PFSK-1 (cell line): ENCODE data around the gene NCAPD3.

ENCODE experiments used
- FOXP2 ChIP-seq: optimal IDR thresholded peaks from 2 replicates; pipeline ENCODE3; 2011; ENCODE audit warnings: borderline replicate concordance, control low read depth, inconsistent platforms; ENCODE audit not compliant: insufficient read depth; ENCODE audit errors: extremely low read length, extremely low read depth
- POLR2AphosphoS5 ChIP-seq: IDR thresholded peaks from 2 replicates; pipeline ENCODE4 v1.6.1; 2012; ENCODE audit warnings: low read depth, mild to moderate bottlenecking, control low read depth, low read length, moderate library complexity
- REST ChIP-seq, 2 experiments: IDR thresholded peaks; 2 replicates each; pipeline versions ENCODE4 v1.6.1 to v1.8.0; 2011 to 2012; ENCODE audit warnings: low read depth in 2 of 2, low read length in 2 of 2, control low read depth in 1 of 2, inconsistent platforms in 1 of 2, mild to moderate bottlenecking in 1 of 2, moderate library complexity in 1 of 2; ENCODE audit not compliant: insufficient read depth in 1 of 2
- SIN3A ChIP-seq: IDR thresholded peaks from 2 replicates; pipeline ENCODE4 v1.6.1; 2012; ENCODE audit warnings: mild to moderate bottlenecking, low read length, moderate library complexity, borderline replicate concordance; ENCODE audit not compliant: insufficient read depth
- TAF1 ChIP-seq: IDR thresholded peaks from 2 replicates; pipeline ENCODE4 v1.6.1; 2012; ENCODE audit warnings: low read length, control low read depth, borderline replicate concordance; ENCODE audit not compliant: insufficient read depth

Gene NCAPD3

DNA sequence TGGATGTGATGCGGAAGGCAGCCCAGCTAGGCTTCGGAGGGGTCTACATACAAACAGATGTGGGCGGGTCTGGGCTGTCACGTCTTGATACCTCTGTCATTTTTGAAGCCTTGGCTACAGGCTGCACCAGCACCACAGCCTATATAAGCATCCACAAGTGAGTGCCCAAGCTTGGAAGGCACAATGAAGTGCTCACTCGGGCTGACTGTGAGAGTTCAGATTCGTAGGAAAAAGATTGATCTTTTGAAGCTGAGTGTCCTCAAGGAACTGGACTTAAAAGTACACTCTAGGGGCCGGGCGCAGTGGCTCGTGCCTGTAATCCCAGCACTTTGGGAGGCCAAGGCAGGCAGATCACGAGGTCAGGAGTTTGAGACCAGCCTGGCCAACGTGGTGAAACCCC, 33.3 kb upstream of the NCAPD3 start:
- TF ChIP-seq FOXP2 (no peak), REST (IDR thresholded peaks at IDR 0.05; ENCODE audit: insufficient read depth in 1 of 2, low read depth in 2 of 2, low read length in 2 of 2) (no peak), POLR2AphosphoS5 (no peak), SIN3A (no peak), TAF1 (no peak)

DNA sequence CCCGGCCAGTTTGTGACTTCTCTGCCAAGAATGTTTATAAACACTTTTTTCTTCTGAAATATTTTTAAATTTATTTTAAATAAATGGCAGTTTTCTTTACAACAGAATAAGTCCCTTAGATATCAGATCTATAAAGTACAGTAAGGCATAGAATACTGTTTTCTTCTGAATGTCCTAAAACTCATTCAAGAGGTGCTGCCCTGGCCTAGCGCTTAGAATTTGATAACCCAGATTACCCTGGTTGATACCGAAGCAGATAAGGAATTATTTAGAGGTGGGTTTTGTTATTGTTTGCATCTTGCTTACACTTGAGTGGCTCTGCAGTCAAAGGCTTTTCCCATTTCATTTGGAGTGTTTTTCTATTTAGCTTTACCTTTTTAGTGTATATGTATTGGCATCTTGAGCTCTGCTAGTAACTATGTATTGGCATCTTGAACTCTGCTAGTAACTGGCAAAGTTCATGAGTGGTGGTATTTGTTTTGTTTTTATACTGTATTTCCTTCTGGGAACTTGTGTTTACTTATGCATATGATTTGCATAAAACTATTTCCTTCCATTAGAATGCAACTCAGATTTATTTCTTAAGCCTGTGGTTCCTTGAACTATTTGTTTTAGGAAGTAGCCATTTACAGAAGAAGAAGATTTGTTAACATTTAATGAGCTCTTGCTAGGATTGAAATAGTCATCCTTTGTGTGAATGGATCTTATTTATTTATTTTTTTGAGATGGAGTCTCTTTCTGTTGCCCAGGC, 30.8 kb upstream of the NCAPD3 start:
- no peak for TF ChIP-seq SIN3A
- no peak for TF ChIP-seq FOXP2
- no peak for TF ChIP-seq POLR2AphosphoS5
- TF ChIP-seq REST (IDR thresholded peaks at IDR 0.05; ENCODE audit: insufficient read depth in 1 of 2, low read depth in 2 of 2, low read length in 2 of 2), result no peak
- TF ChIP-seq TAF1, result no peak

GRCh38 chr11:134253188-134253993, 29.6 kb upstream of the NCAPD3 start, which contains the start of the genes ACAD8 and THYN1:
Gene ACAD8 (plus strand): TSS chr11:134253568. CDS start chr11:134253601, 33 bp downstream.
Gene THYN1 (minus strand): TSS chr11:134253352. CDS start chr11:134252882, 470 bp downstream.
- TF ChIP-seq SIN3A, result no peak
- peak; percentile 94 for TF ChIP-seq POLR2AphosphoS5
- TF ChIP-seq TAF1, result peak; percentile 72; the same call in 1 of the 2 replicates
- peak; percentile 80 for TF ChIP-seq FOXP2

GRCh38 chr11:134252346-134253187, 28.8 kb upstream of the NCAPD3 start:
- TF ChIP-seq REST (IDR thresholded peaks at IDR 0.05; ENCODE audit: insufficient read depth in 1 of 2, low read depth in 2 of 2, low read length in 2 of 2) (peak; percentile 7 to 78; a peak in 2 of 4 replicates), POLR2AphosphoS5 (no peak)

DNA sequence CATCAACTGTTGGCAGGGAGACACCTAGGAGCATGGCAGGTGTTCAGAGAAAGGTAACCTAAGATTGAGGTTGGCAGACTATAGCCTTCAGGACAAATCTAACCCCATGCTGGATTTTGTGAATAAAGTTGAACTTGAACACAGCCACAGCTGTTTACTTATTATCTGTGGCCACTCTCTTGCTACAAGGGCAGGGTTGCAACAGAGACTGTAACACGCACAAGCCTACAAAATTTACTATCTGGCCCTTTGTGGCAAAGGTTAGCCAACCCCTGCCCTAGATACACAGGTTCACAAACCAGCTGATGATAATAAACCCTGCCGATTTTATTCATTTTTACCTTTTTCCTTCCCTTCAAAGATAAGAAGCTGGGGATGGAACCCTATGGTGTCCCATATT, 26.9 kb upstream of the NCAPD3 start:
- TF ChIP-seq SIN3A, result no peak
- no peak for TF ChIP-seq TAF1
- TF ChIP-seq REST (IDR thresholded peaks at IDR 0.05; ENCODE audit: insufficient read depth in 1 of 2, low read depth in 2 of 2, low read length in 2 of 2), result no peak
- TF ChIP-seq FOXP2, result no peak
- TF ChIP-seq POLR2AphosphoS5, result no peak
